Measurements from ENCODE around the gene FAIM2. TPM values are rescaled to one million over a fixed set of nuclear protein-coding genes. Genes with fewer than 3 reads are reported as not detected.

The FAIM2 gene
- total and polyA plus RNA-seq, 2 experiments from 2014 or later, result 0.86 to 4.6 TPM

- no peaks in the 10 kb centered on the region for H4K20me1 ChIP-seq (ENCODE audit: insufficient read depth)
- WGBS, 2 experiments (ENCODE audit: low coverage in 1 of 2, low lambda C conversion rate in 2 of 2, missing lambda C conversion rate in 2 of 2), result 64 to 65% methylated on average over 2 of the region's 2 CpGs
- in situ Hi-C loops (cut with MboI), result no loop called here
Measured at GRCh38 chr12:49878021-49878420, 25.7 kb downstream of the FAIM2 start.

GRCh38 chr12:49877066-49877465 lies 26.6 kb downstream of the FAIM2 start:
- Histone ChIP-seq H3K79me2 (ENCODE audit: insufficient read depth) (no peaks in the 10 kb centered on the region), H3K36me3 (ENCODE audit: low read depth) (no peaks in the 10 kb centered on the region), H3F3A (ENCODE audit: insufficient read depth) (peaks cover 31% of the 10 kb centered on the region), H3K4me3 (no peak overlapping the region), H3K4me2 (ENCODE audit: unreplicated experiment) (no peak overlapping the region), H2AFZ (no peak overlapping the region), H3K9me3 (ENCODE audit: low read depth) (no peaks in the 10 kb centered on the region), H4K20me1 (ENCODE audit: insufficient read depth) (no peaks in the 10 kb centered on the region), H3K27me3 (replicated peaks; ENCODE audit: insufficient read depth) (no peaks in the 10 kb centered on the region), H3K27ac (no peak overlapping the region), H3K4me1 (ENCODE audit: insufficient read depth) (no peaks in the 10 kb centered on the region), H3K9me2 (ENCODE audit: insufficient read depth) (no peaks in the 10 kb centered on the region), H3K9ac (no peak overlapping the region)
- TF ChIP-seq EZH2phosphoT487 (IDR thresholded peaks at IDR 0.05; ENCODE audit: insufficient read depth, low read depth) (no peak), EZH2 (IDR thresholded peaks at IDR 0.05; ENCODE audit: insufficient read depth, poor library complexity, severe bottlenecking) (no peak)
- in situ Hi-C loops (cut with MboI), result no loop called here
- 47 to 52% methylated on average over 4 to 5 of the region's 5 CpGs for WGBS, 2 experiments (ENCODE audit: low coverage in 1 of 2, low lambda C conversion rate in 2 of 2, missing lambda C conversion rate in 2 of 2)
- no peak for DNase-seq

More at GRCh38 chr12:49878021-49878420, 25.7 kb downstream of the FAIM2 start:
- no peaks in the 10 kb centered on the region for H3K27me3 ChIP-seq (replicated peaks; ENCODE audit: insufficient read depth)
- TF ChIP-seq EZH2phosphoT487 (IDR thresholded peaks at IDR 0.05; ENCODE audit: insufficient read depth, low read depth) (no peak), EZH2 (IDR thresholded peaks at IDR 0.05; ENCODE audit: insufficient read depth, poor library complexity, severe bottlenecking) (no peak)
- H3K9ac ChIP-seq, result no peak overlapping the region
- H3K9me2 ChIP-seq (ENCODE audit: insufficient read depth), result no peaks in the 10 kb centered on the region
- no peaks in the 10 kb centered on the region for H3K79me2 ChIP-seq (ENCODE audit: insufficient read depth)
- no peak overlapping the region for H2AFZ ChIP-seq
- no peaks in the 10 kb centered on the region for H3K36me3 ChIP-seq (ENCODE audit: low read depth)
- no peak overlapping the region for H3K4me3 ChIP-seq
- no peak overlapping the region for H3K4me2 ChIP-seq (ENCODE audit: unreplicated experiment)
- DNase-seq, result no peak
- H3K4me1 ChIP-seq (ENCODE audit: insufficient read depth), result no peaks in the 10 kb centered on the region
- peaks cover 31% of the 10 kb centered on the region for H3F3A ChIP-seq (ENCODE audit: insufficient read depth)
- H3K9me3 ChIP-seq (ENCODE audit: low read depth), result no peaks in the 10 kb centered on the region
- H3K27ac ChIP-seq, result no peak overlapping the region

- no peak for TF ChIP-seq EZH2 (IDR thresholded peaks at IDR 0.05; ENCODE audit: insufficient read depth, poor library complexity, severe bottlenecking)
- TF ChIP-seq EZH2phosphoT487 (IDR thresholded peaks at IDR 0.05; ENCODE audit: insufficient read depth, low read depth), result no peak
- Histone ChIP-seq H3K4me3 (no peak overlapping the region), H3K9me3 (ENCODE audit: low read depth) (no peaks in the 10 kb centered on the region), H3K4me2 (ENCODE audit: unreplicated experiment) (no peak overlapping the region), H2AFZ (no peak overlapping the region), H3K9ac (no peak overlapping the region), H3K36me3 (ENCODE audit: low read depth) (no peaks in the 10 kb centered on the region), H4K20me1 (ENCODE audit: insufficient read depth) (no peaks in the 10 kb centered on the region), H3K4me1 (ENCODE audit: insufficient read depth) (no peaks in the 10 kb centered on the region), H3K79me2 (ENCODE audit: insufficient read depth) (no peaks in the 10 kb centered on the region), H3K9me2 (ENCODE audit: insufficient read depth) (no peaks in the 10 kb centered on the region), H3K27ac (no peak overlapping the region), H3K27me3 (replicated peaks; ENCODE audit: insufficient read depth) (no peaks in the 10 kb centered on the region), H3F3A (ENCODE audit: insufficient read depth) (peaks cover 31% of the 10 kb centered on the region)
- in situ Hi-C loops (cut with MboI), result no loop called here
- WGBS, 2 experiments (ENCODE audit: low coverage in 1 of 2, low lambda C conversion rate in 2 of 2, missing lambda C conversion rate in 2 of 2), result 71 to 75% methylated on average over 3 of the region's 3 CpGs
- DNase-seq, result no peak
Measured at GRCh38 chr12:49876070-49876469, 27.6 kb downstream of the FAIM2 start.

GRCh38 chr12:49875115-49875720 lies 28.5 kb downstream of the FAIM2 start:
- TF ChIP-seq EZH2phosphoT487 (IDR thresholded peaks at IDR 0.05; ENCODE audit: insufficient read depth, low read depth) (no peak), EZH2 (IDR thresholded peaks at IDR 0.05; ENCODE audit: insufficient read depth, poor library complexity, severe bottlenecking) (no peak)
- peaks cover 24% of the 10 kb centered on the region for H3F3A ChIP-seq (ENCODE audit: insufficient read depth)
- H3K4me1 ChIP-seq (ENCODE audit: insufficient read depth), result no peaks in the 10 kb centered on the region
- H3K27me3 ChIP-seq (replicated peaks; ENCODE audit: insufficient read depth), result no peaks in the 10 kb centered on the region
- no peak overlapping the region for H3K9ac ChIP-seq
- H3K27ac ChIP-seq, result no peak overlapping the region
- no peaks in the 10 kb centered on the region for H3K36me3 ChIP-seq (ENCODE audit: low read depth)
- no peaks in the 10 kb centered on the region for H3K79me2 ChIP-seq (ENCODE audit: insufficient read depth)
- no peak overlapping the region for H3K4me2 ChIP-seq (ENCODE audit: unreplicated experiment)
- no peak overlapping the region for H3K4me3 ChIP-seq
- H2AFZ ChIP-seq, result no peak overlapping the region
- H3K9me2 ChIP-seq (ENCODE audit: insufficient read depth), result no peaks in the 10 kb centered on the region
- no peak for DNase-seq
- no peaks in the 10 kb centered on the region for H4K20me1 ChIP-seq (ENCODE audit: insufficient read depth)
- in situ Hi-C loops (cut with MboI), result no loop called here
- no peaks in the 10 kb centered on the region for H3K9me3 ChIP-seq (ENCODE audit: low read depth)
- WGBS, 2 experiments (ENCODE audit: low coverage in 1 of 2, low lambda C conversion rate in 2 of 2, missing lambda C conversion rate in 2 of 2), result 86 to 88% methylated on average over 9 of the region's 9 CpGs

Data from GM23248 (cell line).